ENCODE results near the gene FOXL3. TPM values are rescaled to one million over a fixed set of nuclear protein-coding genes. Genes with fewer than 3 reads are reported as not detected.
"Not testable (repeated sequence)": the region's sequence is repeated elsewhere in the genome, so short reads cannot be mapped to it uniquely, and the experiment has no call there.

The FOXL3 gene
- total RNA-seq, 1 donor: not detected

DNA sequence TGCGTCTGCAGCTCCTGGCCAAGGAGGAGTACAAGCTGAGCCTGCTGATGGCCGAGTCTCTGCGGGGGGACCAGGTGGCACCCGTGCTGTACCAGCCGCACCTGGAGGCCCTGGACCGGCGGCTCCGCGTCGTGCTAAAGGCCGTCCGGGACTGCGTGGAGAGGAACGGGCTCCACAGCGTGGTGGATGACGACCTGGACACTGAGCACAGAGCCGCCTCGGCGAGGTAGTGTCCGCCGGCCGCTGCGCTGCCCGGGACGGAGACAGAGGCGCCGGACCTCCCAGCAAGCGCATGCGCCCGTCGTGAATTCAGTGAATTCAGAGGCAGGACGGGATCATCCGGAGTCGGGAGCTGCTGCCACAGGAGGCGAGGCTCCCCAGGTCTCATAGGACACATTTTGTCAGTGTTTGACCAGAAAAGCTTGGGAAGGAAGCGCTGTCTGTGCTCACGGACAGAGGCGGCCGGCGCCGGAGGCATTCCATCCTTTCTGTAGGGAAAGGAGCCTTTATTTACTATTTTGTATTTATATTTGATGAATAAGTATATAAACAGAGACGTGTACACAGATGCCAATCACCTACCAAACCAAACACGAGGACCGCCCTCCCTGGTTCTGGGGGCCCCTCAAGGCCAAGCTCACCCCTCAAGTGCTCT lies 30.1 kb upstream of the FOXL3 start:
- TF ChIP-seq CTCF (IDR thresholded peaks at IDR 0.05; ENCODE audit: insufficient read depth, low read depth, low read length): no peak
- no peak for DNase-seq (ENCODE audit: low read depth)
- no peak overlapping the region for H3K4me3 ChIP-seq (ENCODE audit: low read depth, low read length)

- TF ChIP-seq CTCF (IDR thresholded peaks at IDR 0.05; ENCODE audit: insufficient read depth, low read depth, low read length): no peak
- DNase-seq (ENCODE audit: low read depth): no peak
- no peak overlapping the region for H3K4me3 ChIP-seq (ENCODE audit: low read depth, low read length)
Observed at GRCh38 chr7:260441-261281, 29.3 kb upstream of the FOXL3 start.

GRCh38 chr7:261341-262250 lies 28.4 kb upstream of the FOXL3 start:
- no peak for TF ChIP-seq CTCF (IDR thresholded peaks at IDR 0.05; ENCODE audit: insufficient read depth, low read depth, low read length)
- H3K4me3 ChIP-seq (ENCODE audit: low read depth, low read length): no peak overlapping the region
- DNase-seq (ENCODE audit: low read depth): no peak

DNA sequence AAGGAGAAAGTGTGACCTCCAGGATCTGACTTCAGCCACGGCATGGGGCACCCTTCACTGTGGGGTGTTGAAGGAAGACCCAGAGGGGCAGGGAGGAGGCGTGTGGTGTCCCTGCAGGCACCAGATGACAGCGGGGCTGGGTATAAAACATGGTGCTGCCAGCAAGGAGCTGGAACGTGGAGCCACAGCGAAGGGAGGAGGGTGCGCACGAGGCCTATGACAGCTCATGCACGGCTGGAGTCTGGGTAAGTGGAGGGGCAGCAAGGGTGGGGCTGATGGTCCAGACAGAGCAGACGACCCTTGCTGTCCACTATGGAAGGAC lies 27.8 kb upstream of the FOXL3 start:
- TF ChIP-seq CTCF (IDR thresholded peaks at IDR 0.05; ENCODE audit: insufficient read depth, low read depth, low read length): no peak
- H3K4me3 ChIP-seq (ENCODE audit: low read depth, low read length): no peak overlapping the region
- DNase-seq (ENCODE audit: low read depth): no peak

- not testable (repeated sequence) for DNase-seq (ENCODE audit: low read depth); H3K4me3 ChIP-seq (ENCODE audit: low read depth, low read length)
Observed at GRCh38 chr7:262631-263311, 27.2 kb upstream of the FOXL3 start.

GRCh38 chr7:263483-264351 lies 26.3 kb upstream of the FOXL3 start:
- not testable (repeated sequence) for DNase-seq (ENCODE audit: low read depth); H3K4me3 ChIP-seq (ENCODE audit: low read depth, low read length)

Measured in fibroblast of villous mesenchyme (primary cell).